GM21528 (cell line): Measurements from ENCODE around the gene KIF5A.
"Not testable (repeated sequence)": the region's sequence is repeated elsewhere in the genome, so short reads cannot be mapped to it uniquely, and the experiment has no call there.

ENCODE experiments used
- ATAC-seq: cut with Tn5 transposase; IDR thresholded peaks from one replicate; pipeline ENCODE4 v1.9.1; 2021; ENCODE audit warnings: mild to moderate bottlenecking, moderate library complexity; ENCODE audit not compliant: unreplicated experiment, low FRiP score

Gene KIF5A

GRCh38 chr12:57579677-57580465 lies 30.0 kb downstream of the KIF5A start:
- no peak for ATAC-seq

GRCh38 chr12:57580466-57580795 lies 30.6 kb downstream of the KIF5A start:
- ATAC-seq: no peak

- no peak for ATAC-seq
Measured at GRCh38 chr12:57581802-57582201, 32.0 kb downstream of the KIF5A start.

GRCh38 chr12:57582440-57582839 lies 32.6 kb downstream of the KIF5A start:
- no peak for ATAC-seq

- ATAC-seq: peak; percentile 91
Measured at GRCh38 chr12:57583008-57583831, 33.4 kb downstream of the KIF5A start.

- ATAC-seq: no peak
Measured at GRCh38 chr12:57584050-57584449, 34.2 kb downstream of the KIF5A start.

DNA sequence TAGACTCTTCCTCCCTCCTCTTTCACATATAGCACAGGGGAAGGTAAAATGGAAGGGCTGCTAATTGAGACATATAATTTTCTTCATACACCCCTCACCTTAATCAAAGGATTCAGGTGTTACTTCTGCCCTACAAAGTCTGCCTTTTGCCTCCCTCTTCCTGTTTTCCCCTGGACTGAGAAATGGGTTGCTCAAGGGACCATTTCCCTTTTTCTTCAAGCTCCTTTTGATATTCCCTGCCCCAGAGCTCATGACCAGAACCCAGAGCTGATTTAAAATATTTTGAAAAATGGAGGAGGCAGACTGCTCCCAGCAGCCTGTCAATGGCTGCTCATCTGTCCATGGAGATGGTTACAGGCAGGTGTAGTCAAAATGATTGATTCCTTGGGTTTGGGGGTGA lies 34.8 kb downstream of the KIF5A start:
- no peak for ATAC-seq

GRCh38 chr12:57585156-57585555 lies 35.3 kb downstream of the KIF5A start:
- no peak for ATAC-seq

DNA sequence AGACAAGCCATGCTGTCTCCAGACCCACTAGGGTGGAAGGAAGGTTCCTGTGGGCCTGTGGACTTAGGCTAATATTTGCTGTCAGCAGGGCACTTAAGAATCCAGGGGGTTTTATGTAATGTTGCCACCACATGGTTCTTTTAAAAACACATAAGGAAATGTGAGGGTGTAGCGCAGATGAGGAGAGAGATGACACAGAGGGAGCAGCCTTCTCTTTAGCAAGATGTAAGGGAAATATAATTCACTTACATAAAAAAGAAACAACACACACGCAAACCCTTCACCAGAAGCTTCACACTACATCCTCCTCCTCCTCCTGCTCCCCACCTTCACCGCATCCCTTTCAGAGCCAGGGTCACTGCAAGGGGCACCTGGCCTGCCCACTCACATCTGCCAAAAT lies 36.3 kb downstream of the KIF5A start:
- no peak for ATAC-seq

DNA sequence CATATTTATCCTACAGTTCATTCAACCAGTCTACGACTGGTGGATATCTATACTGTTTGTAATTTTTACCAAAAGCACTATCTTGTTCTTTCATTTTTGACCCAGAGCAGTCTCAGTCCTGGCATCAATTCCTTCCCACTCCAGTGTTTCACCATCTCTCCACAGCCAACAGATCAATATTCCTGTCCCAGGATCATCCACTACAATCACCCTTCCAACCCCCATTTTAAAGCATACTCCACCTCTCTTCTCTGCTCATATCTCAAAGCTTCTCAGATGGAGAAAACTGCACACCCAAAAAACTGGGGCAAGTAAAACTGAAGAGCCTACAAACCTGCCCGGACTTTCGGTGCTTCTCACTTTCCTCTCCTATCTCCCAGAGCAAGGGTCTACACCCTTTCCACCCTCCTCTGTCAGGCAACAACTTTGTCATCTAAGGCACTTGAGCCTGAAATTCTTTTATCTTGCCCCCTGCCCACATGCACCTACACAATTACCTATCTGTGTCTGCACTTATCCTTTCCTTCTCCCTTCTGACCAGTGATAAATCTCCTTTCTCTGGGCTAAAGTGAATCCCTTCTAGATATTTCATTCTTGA lies 37.1 kb downstream of the KIF5A start:
- ATAC-seq: no peak

- ATAC-seq: not testable (repeated sequence)
Measured at GRCh38 chr12:57588951-57589610, 39.2 kb downstream of the KIF5A start.

- no peak for ATAC-seq
Measured at GRCh38 chr12:57590479-57590863, 40.6 kb downstream of the KIF5A start.

GRCh38 chr12:57590864-57591781 lies 41.3 kb downstream of the KIF5A start, which contains the start of gene PIP4K2C:
Gene PIP4K2C (plus strand): TSS chr12:57591192. CDS start chr12:57591290, 98 bp downstream.
- ATAC-seq: peak; percentile 92

DNA sequence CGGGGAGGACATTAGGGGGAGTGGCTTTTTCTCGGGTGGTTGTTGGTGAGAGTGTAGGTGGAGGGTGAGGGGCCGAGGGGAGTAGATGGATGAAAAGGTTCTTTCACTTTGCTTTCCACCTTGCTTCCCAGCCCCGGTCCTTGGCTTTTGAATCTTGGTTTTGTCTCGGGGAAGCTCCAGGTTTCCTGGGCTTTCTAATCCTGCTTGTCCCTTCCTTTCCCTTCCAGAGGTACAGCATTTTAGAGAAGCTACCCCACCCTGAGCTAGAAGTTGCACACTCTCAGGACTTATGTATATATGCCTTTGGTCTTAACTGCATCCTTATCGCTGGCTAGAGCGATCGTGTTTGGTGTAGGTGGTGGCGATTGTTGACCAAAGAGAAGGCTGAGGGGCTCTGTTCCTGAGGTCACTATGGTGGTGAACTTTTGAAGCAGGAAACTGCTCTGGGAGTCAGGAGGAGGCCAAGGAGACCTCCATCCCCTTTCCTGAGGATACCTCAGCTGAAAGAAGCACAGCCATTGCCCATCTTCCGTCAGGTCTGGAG lies 42.0 kb downstream of the KIF5A start:
- no peak for ATAC-seq

- ATAC-seq: no peak
Measured at GRCh38 chr12:57592551-57593165, 42.8 kb downstream of the KIF5A start.

GRCh38 chr12:57593187-57593586 lies 43.3 kb downstream of the KIF5A start:
- no peak for ATAC-seq

- no peak for ATAC-seq
Measured at GRCh38 chr12:57600395-57600794, 50.6 kb downstream of the KIF5A start.

GRCh38 chr12:57602544-57602943 lies 52.7 kb downstream of the KIF5A start:
- ATAC-seq: no peak

DNA sequence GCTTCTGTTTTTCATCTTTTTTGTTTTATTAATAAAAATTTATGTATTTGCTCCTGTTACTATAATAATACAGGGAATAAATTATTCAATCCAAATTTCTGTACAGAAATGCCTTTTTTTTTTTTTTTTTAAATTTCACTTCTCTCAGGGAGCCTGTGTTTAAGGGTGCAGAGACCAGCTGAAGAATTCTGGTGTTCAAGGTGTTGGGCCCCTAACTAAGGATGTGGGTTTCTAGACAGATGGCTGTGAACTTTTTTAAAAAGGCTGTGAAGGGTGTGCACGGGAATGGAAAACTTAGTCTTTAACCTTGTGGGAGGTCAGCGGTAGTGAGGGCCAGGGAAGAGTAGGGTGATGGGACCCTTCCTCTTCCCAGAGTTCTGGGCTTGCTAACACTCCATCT lies 53.5 kb downstream of the KIF5A start:
- ATAC-seq: no peak
